HG02943 (cell line): ENCODE data around the gene H2AZ1.

Source experiments
- ATAC-seq: cut with Tn5 transposase; IDR thresholded peaks from one replicate; pipeline ENCODE4 v1.9.1; 2021; ENCODE audit warnings: mild to moderate bottlenecking, low read depth, moderate library complexity; ENCODE audit not compliant: unreplicated experiment

Gene H2AZ1

GRCh38 chr4:99946356-99947189, 3.5 kb downstream of the H2AZ1 start, which contains the start of gene DNAJB14:
Gene DNAJB14, minus strand, starts transcription at chr4:99946618. Its CDS starts 47 bp downstream, at chr4:99946571.
- peak; percentile 38 for ATAC-seq

- peak; percentile 2 for ATAC-seq
Observed at GRCh38 chr4:99945718-99946355, 4.2 kb downstream of the H2AZ1 start.

GRCh38 chr4:99943904-99944437, 6.1 kb downstream of the H2AZ1 start:
- ATAC-seq = no peak

GRCh38 chr4:99938243-99938753, 11.8 kb downstream of the H2AZ1 start:
- no peak for ATAC-seq

GRCh38 chr4:99934891-99935290, 15.2 kb downstream of the H2AZ1 start:
- ATAC-seq = no peak

- ATAC-seq = no peak
Observed at GRCh38 chr4:99927566-99927965, 22.5 kb downstream of the H2AZ1 start.

GRCh38 chr4:99921174-99921573, 28.9 kb downstream of the H2AZ1 start:
- no peak for ATAC-seq

- ATAC-seq = no peak
Observed at GRCh38 chr4:99918656-99919055, 31.4 kb downstream of the H2AZ1 start.

- ATAC-seq = no peak
Observed at GRCh38 chr4:99917575-99917974, 32.5 kb downstream of the H2AZ1 start.

GRCh38 chr4:99915449-99915848, 34.6 kb downstream of the H2AZ1 start:
- no peak for ATAC-seq
